GM23338 (cell line): ENCODE measurements around the gene PCBP3. TPM values are rescaled to one million over a fixed set of nuclear protein-coding genes. Genes with fewer than 3 reads are reported as not detected.

ENCODE experiments used
- ATAC-seq: fragments of 200-7000 bp; cut with Tn5 transposase; 3 replicates; pipeline ENCODE4 v1.9.1; 2020
- DNase-seq: peaks from one replicate; pipeline ENCODE4 v3.0.0-alpha.2; 2015; ENCODE audit warnings: low spot score
- H2AFZ ChIP-seq: fragments of 200-600 bp; sonication (generic); 2 replicates; pipeline ENCODE4 v1.8.0; 2016; ENCODE audit warnings: antibody characterized with exemption, mild to moderate bottlenecking, moderate library complexity
- H3F3A ChIP-seq: fragments of 200-600 bp; sonication (generic); replicated peaks from 2 replicates; pipeline ENCODE4 v1.8.0; 2017; ENCODE audit warnings: antibody characterized with exemption, mixed run types, low read depth
- H3K27ac ChIP-seq: fragments of 200-600 bp; sonication (generic); 2 replicates; pipeline ENCODE4 v1.6.1; 2016; ENCODE audit warnings: low read depth
- H3K27me3 ChIP-seq: fragments of 200-600 bp; sonication (generic); 2 replicates; pipeline ENCODE4 v1.8.0; 2016; ENCODE audit warnings: mild to moderate bottlenecking, mixed run types, moderate library complexity; ENCODE audit not compliant: insufficient read depth
- H3K36me3 ChIP-seq: fragments of 200-600 bp; sonication (generic); 2 replicates; pipeline ENCODE4 v1.8.0; 2016; ENCODE audit warnings: mild to moderate bottlenecking; ENCODE audit not compliant: insufficient read depth
- H3K4me1 ChIP-seq: fragments of 200-600 bp; sonication (generic); 2 replicates; pipeline ENCODE4 v1.8.0; 2016; ENCODE audit warnings: mild to moderate bottlenecking, moderate library complexity; ENCODE audit not compliant: insufficient read depth
- H3K4me2 ChIP-seq: fragments of 200-600 bp; sonication (generic); 2 replicates; pipeline ENCODE4 v1.7.1; 2017; ENCODE audit warnings: mixed run types
- H3K4me3 ChIP-seq: fragments of 200-600 bp; sonication (generic); 2 replicates; pipeline ENCODE4 v1.6.1; 2016; ENCODE audit warnings: mixed run types
- H3K79me2 ChIP-seq: fragments of 200-600 bp; sonication (generic); replicated peaks from 2 replicates; pipeline ENCODE4 v1.8.0; 2017; ENCODE audit warnings: mild to moderate bottlenecking; ENCODE audit not compliant: insufficient read depth
- H3K9me2 ChIP-seq: fragments of 200-600 bp; sonication (generic); 2 replicates; pipeline ENCODE4 v1.8.0; 2017; ENCODE audit not compliant: insufficient read depth
- H4K20me1 ChIP-seq: fragments of 200-600 bp; sonication (generic); replicated peaks from 2 replicates; pipeline ENCODE4 v1.8.0; 2017; ENCODE audit warnings: mild to moderate bottlenecking; ENCODE audit not compliant: insufficient read depth
- H3K27ac Mint-ChIP-seq: 2 replicates; pipeline ENCODE4 v1.8.0; 2020; ENCODE audit warnings: inconsistent platforms, mild to moderate bottlenecking, moderate library complexity, mixed read lengths
- H3K27me3 Mint-ChIP-seq: 3 replicates; pipeline ENCODE4 v1.8.0; 2022; ENCODE audit warnings: low read depth, mild to moderate bottlenecking, moderate library complexity, mixed read lengths, inconsistent platforms; ENCODE audit not compliant: insufficient read depth, poor library complexity
- H3K36me3 Mint-ChIP-seq: 3 replicates; pipeline ENCODE4 v1.8.0; 2021; ENCODE audit warnings: low read depth, mild to moderate bottlenecking, inconsistent platforms, moderate library complexity, mixed read lengths
- H3K4me1 Mint-ChIP-seq: 3 replicates; pipeline ENCODE4 v1.8.0; 2020; ENCODE audit warnings: mild to moderate bottlenecking, inconsistent platforms, mixed read lengths
- H3K4me3 Mint-ChIP-seq: 3 replicates; pipeline ENCODE4 v1.8.0; 2021; ENCODE audit warnings: moderate library complexity, mild to moderate bottlenecking, inconsistent platforms, mixed read lengths
- H3K9me3 Mint-ChIP-seq: 3 replicates; pipeline ENCODE4 v1.8.0; 2020; ENCODE audit warnings: moderate library complexity, mild to moderate bottlenecking, inconsistent platforms, mixed read lengths
- CREB1 ChIP-seq: fragments of 250-450 bp; sonication (Bioruptor Pico); IDR thresholded peaks from 2 replicates; pipeline ENCODE4 v1.5.0; 2020; ENCODE audit warnings: low read depth, mild to moderate bottlenecking, moderate library complexity
- CTCF ChIP-seq, 2 experiments: fragments of 200-600 bp in 1 of 2; sonication (generic) in 1 of 2; conservative IDR thresholded peaks; 2 replicates each; pipeline versions ENCODE4 v1.5.1 to v1.6.1; 2016 to 2017; ENCODE audit warnings: antibody characterized with exemption in 2 of 2, low read depth in 2 of 2, mild to moderate bottlenecking in 2 of 2, moderate library complexity in 1 of 2
- EZH2phosphoT487 ChIP-seq: fragments of 200-600 bp; sonication (generic); IDR thresholded peaks from one replicate; pipeline ENCODE4 v1.8.1; 2018; ENCODE audit warnings: antibody characterized with exemption; ENCODE audit not compliant: unreplicated experiment
- NANOG ChIP-seq: IDR thresholded peaks from 2 replicates; pipeline ENCODE4 v1.6.1; 2016; ENCODE audit warnings: antibody characterized with exemption, borderline replicate concordance
- POLR2AphosphoS5 ChIP-seq: IDR thresholded peaks from 2 replicates; pipeline ENCODE4 v1.6.1; 2016; ENCODE audit warnings: antibody characterized with exemption, low read depth
- STAT1 ChIP-seq: IDR thresholded peaks from one replicate; pipeline ENCODE4 v1.6.1; 2016; ENCODE audit warnings: antibody characterized with exemption; ENCODE audit not compliant: unreplicated experiment
- ZNF331 ChIP-seq: fragments of 250-450 bp; sonication (Bioruptor Pico); IDR thresholded peaks from 2 replicates; pipeline ENCODE4 v1.5.0; 2020; ENCODE audit warnings: low read depth, mild to moderate bottlenecking, moderate library complexity
- ZNF462 ChIP-seq: fragments of 250-450 bp; sonication (Bioruptor Pico); IDR thresholded peaks from 2 replicates; pipeline ENCODE4 v1.5.0; 2020; ENCODE audit warnings: mild to moderate bottlenecking, moderate library complexity
- polyA plus RNA-seq: library from polyadenylated mRNA; unstranded; fragments of >200 nt; fragmentation: Nextera tagmentation; extraction: Ambion mirVana; gene quantifications from 2 replicates; pipeline ENCODE4 v1.2.1, GENCODE V29; 2016
- total RNA-seq: library from RNA; depleted of rRNA; stranded (reverse); fragments of >200 nt; shearing (Covaris generic); gene quantifications from 2 replicates; pipeline ENCODE4 v1.2.3, GENCODE V29; 2014

PCBP3 gene
- total and polyA plus RNA-seq, 2 experiments from 2014 or later, result 7.1 to 9.1 TPM

GRCh38 chr21:45742247-45742646 lies 98.7 kb downstream of the PCBP3 start (continued):
- TF ChIP-seq ZNF462 (CRISPR knock-in tag), result no peak

- Histone ChIP-seq H3F3A (no peaks in the 10 kb centered on the region), H3K27me3 (no peaks in the 10 kb centered on the region), H3K36me3 (no peaks in the 10 kb centered on the region), H2AFZ (no peak overlapping the region), H3K4me3 (no peak overlapping the region), H3K4me1 (no peaks in the 10 kb centered on the region; the same call in 1 of the 2 replicates), H3K4me2 (no peak overlapping the region), H3K9me2 (no peaks in the 10 kb centered on the region), H3K27ac (no peak overlapping the region), H3K79me2 (no peaks in the 10 kb centered on the region), H4K20me1 (no peaks in the 10 kb centered on the region; the same call in 1 of the 2 replicates)
- peaks cover 8% of the 10 kb centered on the region for H3K9me3 Mint-ChIP-seq
- no peak overlapping the region for H3K27ac Mint-ChIP-seq
- DNase-seq (no peak), ATAC-seq (no peak)
- H3K27me3 Mint-ChIP-seq, result peaks cover 4% of the 10 kb centered on the region
- peaks cover 13% of the 10 kb centered on the region for H3K4me1 Mint-ChIP-seq
- no peak overlapping the region for H3K4me3 Mint-ChIP-seq
- peaks cover 11% of the 10 kb centered on the region for H3K36me3 Mint-ChIP-seq
- TF ChIP-seq ZNF462 (CRISPR knock-in tag), result no peak
- no peak for TF ChIP-seq CREB1 (CRISPR knock-in tag)
- no peak for TF ChIP-seq POLR2AphosphoS5
- TF ChIP-seq STAT1, result no peak
- no peak for TF ChIP-seq EZH2phosphoT487
- TF ChIP-seq ZNF331 (CRISPR knock-in tag), result no peak
- TF ChIP-seq CTCF (conservative IDR thresholded peaks at IDR 0.05; ENCODE audit: low read depth in 2 of 2), result no peak
- TF ChIP-seq NANOG, result no peak
Observed at GRCh38 chr21:45745256-45745655, 101.7 kb downstream of the PCBP3 start.
